ENCODE results near the gene ARFGEF3.

The ARFGEF3 gene

DNA sequence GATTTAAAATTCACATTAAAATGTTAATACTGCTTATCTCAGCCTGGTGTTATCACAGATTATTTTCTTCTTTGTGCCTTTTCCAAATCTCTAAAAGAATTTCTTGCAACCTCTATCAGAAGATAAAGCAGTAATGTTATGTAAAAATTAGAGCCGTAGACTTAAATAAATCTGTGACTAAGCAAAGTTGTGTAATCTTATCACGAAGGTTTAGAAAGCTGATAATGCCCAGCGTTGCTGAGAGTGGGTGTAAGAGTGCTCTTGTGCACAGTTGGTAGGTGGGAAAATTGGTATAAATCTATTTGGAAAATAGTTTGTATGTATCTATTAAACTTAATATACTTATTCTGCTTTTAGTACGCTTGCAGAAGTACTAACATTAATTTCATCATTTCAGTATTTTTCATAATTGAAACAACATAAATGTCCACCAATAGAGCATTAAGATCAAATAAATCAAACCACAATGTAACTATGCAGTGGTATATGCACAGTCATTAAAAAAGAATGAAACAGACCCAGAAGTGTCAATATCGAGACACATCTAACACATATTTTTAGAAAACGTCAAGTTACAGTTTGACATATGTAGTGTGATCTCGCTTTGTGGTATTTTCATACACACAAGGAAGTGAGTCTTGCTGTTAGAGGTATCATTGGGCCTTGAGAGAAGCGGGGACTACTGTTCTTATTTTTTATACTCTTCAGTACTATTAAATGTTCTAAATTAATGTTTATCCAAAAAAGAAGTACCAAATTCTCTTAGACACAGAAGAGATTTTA lies 111.0 kb downstream of the ARFGEF3 start:
- no peak for FAIRE-seq
- DNase-seq (ENCODE audit: low spot score), result peak; percentile 25

DNA sequence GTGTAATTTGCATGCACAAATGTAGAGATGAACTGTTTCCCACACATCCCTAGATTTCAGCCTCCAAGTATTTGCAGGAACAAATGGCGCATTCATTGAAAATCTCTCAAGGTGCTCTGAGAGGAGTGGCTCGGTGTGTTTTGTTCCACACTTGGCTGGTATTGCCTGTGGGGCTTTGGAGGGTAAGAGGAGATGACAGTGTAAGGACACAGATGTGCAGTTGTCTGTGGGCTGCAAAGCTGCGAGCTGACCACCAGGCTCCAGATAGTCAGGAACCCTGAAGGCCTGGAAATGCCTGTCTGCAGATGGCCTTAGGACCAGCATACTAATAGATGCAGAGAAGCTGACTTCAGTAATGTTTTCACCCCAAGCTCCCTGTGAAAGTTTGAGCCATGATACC lies 114.2 kb downstream of the ARFGEF3 start:
- DNase-seq (ENCODE audit: low spot score) (no peak), FAIRE-seq (no peak)

DNA sequence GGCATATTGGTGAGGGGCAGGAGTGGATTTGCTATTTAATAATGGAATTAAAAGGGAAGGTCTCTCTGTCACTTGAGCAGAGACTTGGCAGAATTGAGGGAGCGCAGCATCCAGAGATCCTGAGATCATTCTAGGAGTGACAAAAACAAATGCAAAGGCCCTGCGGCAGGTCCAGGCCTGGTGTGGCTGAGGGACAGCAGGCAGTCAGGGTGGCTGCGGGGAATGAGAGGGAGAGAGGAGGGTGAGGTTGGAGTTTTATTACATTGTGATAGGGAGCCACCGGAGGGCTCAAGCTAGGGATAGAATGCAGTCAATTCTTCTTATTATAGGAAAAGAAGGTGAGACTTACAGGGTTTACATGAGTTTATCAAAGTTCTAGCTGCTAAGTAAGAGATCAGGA lies 116.1 kb downstream of the ARFGEF3 start:
- no peak for FAIRE-seq
- DNase-seq (ENCODE audit: low spot score), result no peak

DNA sequence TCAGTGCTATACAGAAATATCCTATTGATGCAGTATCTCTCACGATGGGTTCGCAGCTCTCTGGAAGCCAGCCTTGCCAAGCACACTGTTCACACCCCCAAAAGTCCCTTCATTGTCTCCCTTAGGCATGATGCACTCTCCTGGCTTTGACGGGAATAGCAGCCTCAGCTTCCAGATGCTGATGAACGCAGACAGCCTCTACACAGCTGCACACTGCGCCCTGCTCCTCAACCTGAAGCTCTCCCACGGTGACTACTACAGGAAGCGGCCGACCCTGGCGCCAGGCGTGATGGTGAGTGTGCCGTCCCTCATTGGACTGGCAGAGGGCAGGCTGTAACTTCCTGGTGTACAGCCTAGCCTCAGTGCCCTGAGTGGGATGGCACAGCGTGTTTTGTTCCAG lies 116.6 kb downstream of the ARFGEF3 start:
- FAIRE-seq (no peak), DNase-seq (ENCODE audit: low spot score) (no peak)

DNA sequence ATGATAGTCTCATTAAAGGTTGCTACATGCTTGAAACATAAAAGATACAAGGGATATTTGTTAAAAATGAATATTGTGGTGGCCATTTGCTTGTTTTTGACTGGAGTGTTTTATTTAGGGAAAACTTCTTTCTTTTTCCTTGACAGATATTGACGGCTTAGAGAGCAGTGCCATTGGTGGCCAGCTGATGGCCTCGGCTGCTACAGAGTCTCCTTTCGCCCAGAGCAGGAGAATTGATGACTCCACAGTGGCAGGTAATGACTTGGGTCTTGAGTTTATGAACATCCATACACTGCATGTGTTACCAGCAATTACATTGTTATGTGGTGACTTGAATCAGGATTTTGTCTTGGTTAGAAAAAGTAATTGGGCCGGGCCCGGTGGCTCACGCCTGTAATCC lies 124.1 kb downstream of the ARFGEF3 start:
- FAIRE-seq (no peak), DNase-seq (ENCODE audit: low spot score) (no peak)

DNA sequence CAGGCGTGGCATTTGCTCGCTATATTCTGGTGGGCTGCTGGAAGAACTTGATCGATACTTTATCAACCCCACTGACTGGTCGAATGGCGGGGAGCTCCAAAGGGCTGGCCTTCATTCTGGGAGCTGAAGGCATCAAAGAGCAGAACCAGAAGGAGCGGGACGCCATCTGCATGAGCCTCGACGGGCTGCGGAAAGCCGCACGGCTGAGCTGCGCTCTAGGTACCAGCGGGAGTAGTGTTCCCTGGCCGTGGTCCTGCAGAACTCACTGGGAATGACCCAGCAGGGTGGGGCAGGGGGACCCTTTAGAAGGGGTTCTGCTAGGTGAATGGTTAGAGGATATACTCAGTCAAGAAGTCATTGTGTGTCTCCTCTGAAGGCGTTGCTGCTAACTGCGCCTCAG lies 125.0 kb downstream of the ARFGEF3 start:
- DNase-seq (ENCODE audit: low spot score) (no peak), FAIRE-seq (no peak)

DNA sequence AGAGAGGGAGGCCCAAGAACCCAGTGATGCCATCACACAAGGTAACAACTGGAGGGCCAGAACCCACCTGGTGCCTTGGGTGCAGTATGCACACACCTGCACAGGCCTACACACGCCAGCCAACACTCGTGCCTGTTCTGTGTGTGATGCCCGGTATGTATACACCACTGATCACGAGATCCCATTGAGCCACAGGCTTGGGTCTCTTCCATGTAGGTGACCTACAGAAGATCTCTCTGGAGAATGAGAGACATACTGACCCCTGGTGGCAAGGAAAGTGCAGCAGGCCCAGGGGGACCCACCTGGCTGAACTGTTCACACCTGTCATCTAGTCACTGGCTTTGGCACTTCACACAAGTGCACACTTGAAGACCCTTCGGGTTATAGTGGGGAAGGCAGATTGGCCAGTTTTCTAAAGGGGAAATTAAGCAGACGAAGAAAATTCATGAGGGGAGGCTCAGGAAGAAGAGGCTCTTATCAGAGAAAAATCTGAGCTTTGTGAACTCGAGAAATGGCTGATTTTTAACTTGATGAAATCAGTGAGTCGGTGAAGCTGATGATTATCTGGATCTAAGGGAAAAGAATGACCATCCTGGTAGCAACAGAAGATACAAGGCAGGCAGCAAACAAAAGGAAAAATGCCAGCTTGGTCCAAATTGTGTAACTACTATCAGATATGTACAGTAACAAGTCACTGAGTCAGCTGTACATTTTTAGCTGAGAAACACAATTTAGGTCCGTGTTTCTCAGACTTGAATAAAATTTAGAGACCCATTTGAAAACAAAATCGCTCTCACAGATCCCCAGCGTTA lies 125.6 kb downstream of the ARFGEF3 start:
- DNase-seq (ENCODE audit: low spot score) (peak; percentile 22), FAIRE-seq (no peak)

DNA sequence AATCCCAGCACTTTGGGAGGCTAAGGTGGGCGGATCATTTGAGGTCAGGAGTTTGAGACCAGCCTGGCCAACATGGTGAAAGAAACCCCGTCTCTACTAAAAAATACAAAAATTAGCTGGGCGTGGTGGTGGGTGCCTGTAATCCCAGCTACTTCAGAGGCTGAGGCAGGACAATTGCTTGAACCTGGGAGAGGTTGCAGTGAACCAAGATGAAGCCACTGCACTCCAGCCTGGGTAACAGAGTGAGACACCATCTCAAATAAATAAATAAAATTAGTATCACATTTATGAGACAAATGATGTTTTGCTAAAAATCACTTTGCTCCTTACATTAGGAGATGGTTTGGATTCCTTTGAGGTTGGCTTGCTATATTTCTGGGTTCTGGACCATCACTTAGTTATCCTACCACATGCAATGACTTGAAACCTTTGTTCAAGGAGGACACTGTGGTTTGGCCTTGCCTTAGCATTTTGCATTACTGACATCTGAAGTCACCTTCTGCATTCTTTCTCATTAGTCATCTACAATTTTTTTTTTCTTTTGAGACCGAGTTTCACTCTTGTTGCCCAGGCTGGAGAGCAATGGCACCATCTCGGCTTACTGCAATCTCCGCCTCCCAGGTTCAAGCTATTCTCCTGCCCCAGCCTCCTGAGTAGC lies 126.8 kb downstream of the ARFGEF3 start:
- FAIRE-seq, result peak; percentile 88
- peak; percentile 88 for DNase-seq (ENCODE audit: low spot score)

DNA sequence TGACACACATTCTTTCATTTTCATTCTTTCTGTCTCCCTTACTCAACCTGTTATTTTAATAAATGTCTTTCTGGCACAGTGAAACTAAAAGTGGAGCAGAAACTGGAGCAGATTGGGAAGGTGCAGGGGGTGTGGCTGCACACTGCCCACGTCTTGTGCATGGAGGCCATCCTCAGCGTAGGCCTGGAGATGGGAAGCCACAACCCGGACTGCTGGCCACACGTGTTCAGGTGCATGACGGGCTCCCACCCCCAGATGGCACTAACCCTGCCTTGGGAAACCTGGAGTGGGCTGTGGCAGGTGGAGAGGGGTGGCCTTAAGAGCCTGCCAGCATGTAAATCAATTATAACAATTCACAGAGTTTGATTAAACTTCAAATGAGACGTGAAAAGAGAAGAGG lies 128.0 kb downstream of the ARFGEF3 start:
- FAIRE-seq (no peak), DNase-seq (ENCODE audit: low spot score) (no peak)

DNA sequence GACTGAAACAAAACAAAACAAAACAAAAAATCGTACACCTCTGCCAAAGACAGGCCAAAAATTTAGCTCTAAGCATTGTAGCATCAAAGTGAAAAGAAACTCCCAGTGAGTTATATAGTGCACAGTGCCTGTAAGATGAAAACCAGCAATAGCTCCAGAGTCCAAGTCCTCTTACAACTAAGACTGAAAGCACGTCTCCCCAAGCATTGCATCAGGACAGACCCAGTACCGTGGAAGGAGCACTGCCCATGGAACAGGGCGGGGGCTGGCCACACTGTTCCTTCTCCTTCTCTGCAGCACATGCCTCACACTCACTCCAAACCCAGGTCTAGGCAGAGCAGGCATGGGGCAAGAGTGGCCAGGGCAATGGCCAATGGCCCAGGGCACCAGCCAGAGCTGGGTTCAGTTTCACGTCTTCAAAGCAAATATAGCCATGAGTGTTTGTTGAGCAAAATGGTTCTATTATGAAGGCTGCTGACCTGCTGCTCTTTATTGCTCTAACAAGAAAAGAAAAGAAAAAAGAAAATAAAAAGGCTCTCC lies 128.8 kb downstream of the ARFGEF3 start:
- DNase-seq (ENCODE audit: low spot score), result no peak
- no peak for FAIRE-seq

DNA sequence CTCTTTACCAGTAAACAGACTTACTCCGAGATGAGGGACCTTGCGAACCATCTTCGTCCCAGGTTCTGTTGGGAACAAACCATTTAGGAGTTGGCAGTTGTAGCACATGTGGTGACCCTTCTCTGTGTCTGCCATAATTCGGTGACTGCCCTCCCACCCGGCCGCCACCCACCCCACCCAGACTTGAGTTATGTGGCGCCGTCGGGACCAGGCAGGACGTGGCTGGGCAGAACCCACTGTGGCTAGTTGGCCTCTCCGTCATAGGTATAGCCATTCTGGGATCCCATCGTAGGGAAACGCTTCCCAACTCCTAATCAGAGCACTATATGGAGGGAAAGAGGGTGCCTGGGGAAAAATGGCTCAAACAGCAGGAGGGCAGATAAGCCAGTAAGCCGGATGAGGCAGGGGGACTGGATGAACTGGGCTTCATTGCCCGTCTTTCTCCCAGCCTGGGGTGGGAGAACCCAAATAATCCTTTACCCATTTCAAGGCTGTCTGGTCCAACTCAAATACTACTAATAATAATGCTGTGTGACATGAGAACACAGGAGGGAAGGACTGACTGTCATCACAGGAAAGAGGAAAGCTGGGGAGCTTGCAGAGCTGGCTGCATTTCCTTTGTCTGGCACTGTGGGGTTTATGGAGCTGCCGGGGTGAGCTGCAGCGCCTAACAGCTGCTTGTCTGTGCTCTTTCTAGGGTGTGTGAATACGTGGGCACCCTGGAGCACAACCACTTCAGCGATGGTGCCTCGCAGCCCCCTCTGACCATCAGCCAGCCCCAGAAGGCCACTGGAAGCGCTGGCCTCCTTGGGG lies 129.5 kb downstream of the ARFGEF3 start:
- FAIRE-seq, result no peak
- DNase-seq (ENCODE audit: low spot score), result no peak

DNA sequence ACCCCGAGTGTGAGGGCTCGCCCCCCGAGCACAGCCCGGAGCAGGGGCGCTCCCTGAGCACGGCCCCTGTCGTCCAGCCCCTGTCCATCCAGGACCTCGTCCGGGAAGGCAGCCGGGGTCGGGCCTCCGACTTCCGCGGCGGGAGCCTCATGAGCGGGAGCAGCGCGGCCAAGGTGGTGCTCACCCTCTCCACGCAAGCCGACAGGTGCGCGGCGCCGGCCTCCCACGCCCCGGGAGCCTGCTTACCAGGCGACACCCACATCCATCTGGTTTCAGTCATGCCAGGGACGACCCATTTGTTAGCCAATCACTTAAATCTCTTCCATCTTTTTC lies 130.1 kb downstream of the ARFGEF3 start:
- DNase-seq (ENCODE audit: low spot score), result no peak
- no peak for FAIRE-seq

DNA sequence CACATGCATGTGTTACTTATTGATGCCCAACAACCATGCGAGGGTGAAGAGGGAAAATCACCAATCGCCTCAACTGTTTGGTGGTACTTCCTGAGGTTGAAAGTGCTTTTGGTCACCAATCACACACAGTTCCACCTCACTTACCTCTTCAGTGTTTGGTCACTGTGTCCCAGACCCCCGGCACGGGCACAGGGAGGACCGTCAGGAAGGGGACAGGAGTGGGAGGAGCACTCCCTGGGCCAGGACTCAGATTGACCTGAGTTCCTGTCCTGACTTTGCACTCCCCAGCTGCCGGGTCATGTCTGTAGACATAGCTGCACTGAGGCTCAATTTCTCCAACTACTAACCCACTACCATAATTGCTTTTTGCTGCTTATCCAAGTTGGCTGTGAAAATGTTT lies 130.7 kb downstream of the ARFGEF3 start:
- DNase-seq (ENCODE audit: low spot score) (no peak), FAIRE-seq (no peak)

DNA sequence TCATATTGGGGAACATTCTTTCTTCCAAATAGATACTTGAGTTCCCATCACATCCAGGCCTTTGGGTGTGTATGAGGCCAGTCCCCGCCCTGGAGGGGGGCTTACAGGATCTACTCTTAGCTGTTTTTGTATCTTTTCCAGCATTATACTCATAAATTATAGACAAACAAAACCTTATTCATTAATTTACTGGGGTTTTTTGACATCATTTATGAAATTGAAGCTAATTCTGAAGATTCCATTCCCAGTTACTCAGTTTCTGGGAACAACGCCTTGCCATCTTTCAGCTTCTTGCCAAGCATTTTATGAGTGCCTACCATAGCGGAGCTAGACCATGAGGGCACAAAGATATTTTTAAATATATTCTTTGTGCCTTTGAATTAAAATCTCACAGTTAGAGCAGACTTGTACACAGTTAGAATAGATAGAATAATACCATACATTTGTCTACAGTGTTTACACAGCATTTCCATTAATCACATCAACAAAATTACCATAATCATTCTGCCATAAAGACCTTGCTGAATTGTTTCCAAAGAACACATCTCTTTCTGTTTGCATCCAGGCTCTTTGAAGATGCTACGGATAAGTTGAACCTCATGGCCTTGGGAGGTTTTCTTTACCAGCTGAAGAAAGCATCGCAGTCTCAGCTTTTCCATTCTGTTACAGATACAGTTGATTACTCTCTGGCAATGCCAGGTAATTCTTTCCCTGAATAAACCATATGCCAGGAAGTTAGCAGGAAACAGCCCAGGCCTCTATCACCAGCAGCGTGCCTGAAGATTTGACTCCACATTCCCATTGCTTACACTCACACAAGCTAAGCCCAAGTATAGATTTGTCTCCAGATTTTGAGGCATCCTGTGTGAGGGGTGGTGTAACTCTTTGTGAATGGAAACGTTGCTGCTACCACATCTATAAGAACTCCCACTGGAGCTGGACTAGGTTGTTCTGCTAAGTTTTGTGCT lies 132.0 kb downstream of the ARFGEF3 start:
- FAIRE-seq (no peak), DNase-seq (ENCODE audit: low spot score) (no peak)

DNA sequence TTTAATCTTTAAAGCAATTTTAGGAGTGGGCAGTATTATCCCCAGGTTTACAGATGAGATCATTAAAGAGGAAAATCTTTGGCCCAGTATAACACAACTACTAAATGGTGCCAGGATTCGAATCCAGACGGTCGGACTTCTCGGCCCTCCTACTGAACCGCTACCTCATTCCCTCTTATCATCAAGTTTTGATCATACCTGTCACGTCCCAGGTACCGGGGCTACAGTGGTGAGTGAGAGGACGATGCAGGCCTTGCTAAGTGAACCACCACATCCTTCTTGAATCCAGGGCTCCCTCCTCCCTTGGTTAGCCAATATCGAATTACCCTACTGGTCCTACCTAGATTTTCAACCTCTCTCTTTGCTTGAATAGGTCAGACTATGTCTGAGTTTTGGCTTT lies 134.6 kb downstream of the ARFGEF3 start:
- no peak for FAIRE-seq
- DNase-seq (ENCODE audit: low spot score), result no peak

DNA sequence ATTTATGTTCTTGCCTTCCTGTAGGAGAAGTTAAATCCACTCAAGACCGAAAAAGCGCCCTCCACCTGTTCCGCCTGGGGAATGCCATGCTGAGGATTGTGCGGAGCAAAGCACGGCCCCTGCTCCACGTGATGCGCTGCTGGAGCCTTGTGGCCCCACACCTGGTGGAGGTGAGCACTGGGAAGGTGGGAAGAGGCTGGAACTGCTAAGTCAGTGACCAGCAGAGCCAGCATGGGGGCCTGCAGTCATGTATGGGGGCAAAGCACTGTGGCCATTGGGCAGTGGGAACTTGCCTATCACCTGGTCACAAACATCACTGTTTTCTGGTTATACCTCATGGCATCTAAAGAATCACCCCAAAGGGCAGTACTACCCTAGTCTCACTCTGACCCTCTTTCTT lies 135.0 kb downstream of the ARFGEF3 start:
- no peak for DNase-seq (ENCODE audit: low spot score)
- no peak for FAIRE-seq

DNA sequence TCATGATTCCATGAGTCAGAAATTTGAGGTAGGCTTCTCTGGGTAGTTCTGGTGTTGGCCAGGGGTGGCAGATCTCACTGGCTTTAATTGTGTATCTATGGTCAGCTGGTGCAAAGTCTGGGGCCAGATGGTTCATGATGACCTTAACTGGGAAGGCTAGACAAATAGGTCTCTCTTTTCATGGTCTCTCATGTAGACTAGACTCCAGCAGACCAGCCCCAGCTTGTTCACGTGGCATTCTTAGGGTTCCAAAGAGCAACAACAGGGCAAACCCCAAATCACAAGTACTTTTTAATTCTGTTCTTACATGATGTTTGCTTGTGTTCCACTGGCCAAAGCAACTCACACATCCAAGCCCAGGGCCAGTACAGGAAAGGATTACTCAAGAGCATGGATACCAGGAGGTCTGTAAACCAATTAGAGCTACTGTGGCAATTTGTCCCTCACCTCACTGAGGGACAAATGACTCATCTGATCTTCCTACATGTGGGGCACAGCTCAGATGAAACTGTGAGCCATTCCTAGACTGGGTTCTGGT lies 136.1 kb downstream of the ARFGEF3 start:
- FAIRE-seq, result no peak
- DNase-seq (ENCODE audit: low spot score), result peak; percentile 17

DNA sequence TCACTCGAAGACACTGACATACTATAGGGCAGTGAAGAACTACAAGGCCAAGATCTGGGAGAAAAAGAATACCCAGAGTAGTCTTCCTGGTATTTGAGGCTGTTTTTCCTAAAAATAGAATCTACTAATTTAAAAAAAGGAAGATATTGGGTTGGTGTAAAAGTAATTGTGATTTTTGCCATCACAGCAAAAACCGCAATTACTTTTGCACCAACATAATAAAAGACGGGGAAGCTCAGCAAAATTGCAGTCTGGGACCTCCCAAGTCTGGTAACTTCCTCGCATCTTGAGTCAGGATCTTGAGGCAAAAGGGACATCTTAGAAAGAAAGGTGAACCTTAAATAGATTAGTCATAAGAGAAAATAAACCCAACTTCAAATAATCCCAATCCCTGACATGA lies 138.7 kb downstream of the ARFGEF3 start:
- FAIRE-seq, result no peak

DNA sequence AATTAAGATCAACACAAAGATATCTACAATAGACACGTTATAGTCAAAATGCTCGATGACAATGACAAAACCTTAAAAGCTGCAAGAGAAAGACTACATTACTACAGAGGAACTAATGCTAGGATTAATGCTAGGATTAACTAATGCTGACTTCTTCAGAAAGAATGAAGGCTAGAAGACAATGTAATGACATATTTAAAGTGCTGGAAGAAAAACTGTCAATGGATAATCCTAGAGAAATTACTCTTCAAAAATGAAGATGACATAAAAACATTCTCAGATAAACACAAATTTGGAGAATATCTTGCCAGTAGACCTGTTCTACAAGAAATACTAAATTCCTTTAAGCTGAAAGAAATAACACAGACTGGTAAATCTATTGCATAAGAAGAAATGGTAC lies 140.8 kb downstream of the ARFGEF3 start:
- DNase-seq (ENCODE audit: low spot score) (no peak), FAIRE-seq (no peak)

More for the DNA sequence above, 138.7 kb downstream of the ARFGEF3 start:
- no peak for DNase-seq (ENCODE audit: low spot score)

DNA sequence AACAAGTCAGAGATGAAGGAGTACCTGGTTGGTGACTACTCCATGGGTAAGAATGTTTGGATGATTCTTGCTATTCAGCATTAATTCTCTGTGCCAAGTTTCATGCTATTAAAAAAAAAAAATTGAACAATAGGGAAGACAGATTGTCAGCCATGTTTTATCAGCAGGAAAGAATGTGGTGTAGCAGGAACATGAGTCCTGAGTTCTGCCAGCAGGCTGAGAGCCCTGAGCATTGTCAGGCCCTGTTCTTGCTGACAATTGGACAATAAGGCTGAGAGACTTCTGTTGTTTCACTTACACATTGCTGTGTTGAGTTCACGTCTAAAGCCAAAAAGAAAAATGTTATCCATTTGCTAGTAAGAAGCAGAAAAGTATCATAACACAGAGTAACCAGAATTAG lies 145.6 kb downstream of the ARFGEF3 start:
- no peak for FAIRE-seq
- DNase-seq (ENCODE audit: low spot score), result no peak

Data from RCC 7860 (cell line).